Tibial nerve (tissue), 4 donors: Measurements from ENCODE around the gene GDPGP1.

Experiments used
- CTCF ChIP-seq, 5 experiments: fragments of 200-600 bp in 3 of 5; fragments of 450-650 bp in 2 of 5; sonication (generic) in 3 of 5; IDR thresholded peaks; one replicate each; pipeline ENCODE4 v1.5.1; 2016 to 2019; ENCODE audit warnings: antibody characterized with exemption in 5 of 5, mild to moderate bottlenecking in 3 of 5, moderate library complexity in 2 of 5
- EP300 ChIP-seq, 2 donors: sonication (generic); formaldehyde crosslinking; IDR thresholded peaks; one replicate each; pipeline ENCODE4 v1.6.1; 2017; ENCODE audit warnings: antibody characterized with exemption in 2 of 2, mild to moderate bottlenecking in 1 of 2
- POLR2A ChIP-seq, 2 donors: fragments of 450-650 bp; IDR thresholded peaks; one replicate each; pipeline ENCODE4 v1.6.1; 2017; ENCODE audit warnings: antibody characterized with exemption in 2 of 2, mild to moderate bottlenecking in 2 of 2, moderate library complexity in 2 of 2

GRCh38 chr15:90230610-90231009 is 3.4 kb upstream of the GDPGP1 start:
- TF ChIP-seq CTCF (IDR thresholded peaks at IDR 0.05) (no peak), POLR2A (IDR thresholded peaks at IDR 0.05) (no peak), EP300 (IDR thresholded peaks at IDR 0.05) (no peak)
